ENCODE measurements around the gene RBBP5. TPM values are rescaled to one million over a fixed set of nuclear protein-coding genes. Genes with fewer than 3 reads are reported as not detected.

RBBP5 gene
- total RNA-seq, 1 experiment from 2014 or later: 19.7 TPM

- in situ Hi-C loops (cut with HindIII; ENCODE audit: low pct_unique_long_range_greater_than_20kb, low sequenced_read_pairs): no loop called here
- DNase-seq (ENCODE audit: low read depth, low spot score): peak; percentile 90
Measured at GRCh38 chr1:205141236-205142101, 19.7 kb upstream of the RBBP5 start.

DNA sequence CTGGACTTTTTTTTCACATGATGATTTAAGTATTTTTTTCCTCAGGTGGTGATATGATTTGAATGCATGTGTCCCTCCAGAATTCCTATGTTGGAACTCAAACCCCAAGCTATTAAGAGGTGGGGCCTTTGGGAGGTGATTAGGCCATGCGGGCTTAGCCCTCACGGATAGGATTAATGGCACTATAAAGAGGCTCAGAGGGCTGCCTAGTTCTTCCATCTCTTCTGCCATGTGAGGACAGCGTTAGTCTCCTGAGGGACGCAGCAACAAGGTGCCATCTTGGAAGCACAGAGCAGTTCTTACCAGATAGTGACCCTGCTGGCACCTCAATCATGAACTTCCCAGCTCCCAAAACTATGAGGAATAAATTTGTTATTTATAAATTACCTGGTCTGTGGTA lies 18.3 kb upstream of the RBBP5 start:
- no peak for DNase-seq (ENCODE audit: low read depth, low spot score)
- in situ Hi-C loops (cut with HindIII; ENCODE audit: low pct_unique_long_range_greater_than_20kb, low sequenced_read_pairs): no loop called here

DNA sequence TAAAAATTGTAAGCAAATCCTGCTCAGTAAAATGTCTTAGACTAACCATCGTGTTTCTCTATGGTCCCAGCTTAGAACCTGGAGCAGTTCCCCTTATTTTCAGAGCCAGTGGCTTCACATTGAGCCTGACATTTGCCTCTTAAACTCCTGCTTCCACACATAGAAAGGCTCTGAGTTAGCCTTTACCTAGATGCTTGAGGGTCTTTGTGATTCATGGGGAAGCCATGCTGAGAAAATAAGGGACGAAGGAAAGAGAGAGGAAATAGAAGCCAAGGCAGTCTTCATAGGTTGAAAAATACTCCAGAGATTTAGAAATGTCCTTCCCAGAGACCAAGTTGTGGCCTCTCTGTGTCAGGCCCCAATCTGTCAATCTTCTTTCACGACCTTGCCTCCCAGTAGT lies 16.1 kb upstream of the RBBP5 start:
- in situ Hi-C loops (cut with HindIII; ENCODE audit: low pct_unique_long_range_greater_than_20kb, low sequenced_read_pairs): no loop called here
- DNase-seq (ENCODE audit: low read depth, low spot score): no peak

DNA sequence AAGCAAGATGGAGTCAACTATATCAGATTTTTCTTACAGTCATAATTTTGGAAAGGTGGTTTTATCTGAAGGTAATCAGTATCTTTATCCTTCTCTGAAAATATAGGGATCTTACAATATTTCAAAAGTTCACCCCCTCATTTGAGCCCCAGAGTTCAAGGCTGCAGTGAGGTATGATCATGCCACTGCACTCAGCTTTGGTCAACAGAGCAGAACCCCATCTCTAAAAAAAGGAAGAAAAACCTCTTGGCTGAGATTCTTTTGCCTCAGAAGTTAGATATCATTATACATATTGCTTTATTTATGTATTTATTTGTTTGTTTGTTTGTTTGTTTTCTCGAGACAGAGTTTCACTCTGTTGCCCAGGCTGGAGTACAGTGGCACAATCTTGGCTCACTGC lies 11.5 kb upstream of the RBBP5 start:
- DNase-seq (ENCODE audit: low read depth, low spot score): no peak
- in situ Hi-C loops (cut with HindIII; ENCODE audit: low pct_unique_long_range_greater_than_20kb, low sequenced_read_pairs): no loop called here

DNA sequence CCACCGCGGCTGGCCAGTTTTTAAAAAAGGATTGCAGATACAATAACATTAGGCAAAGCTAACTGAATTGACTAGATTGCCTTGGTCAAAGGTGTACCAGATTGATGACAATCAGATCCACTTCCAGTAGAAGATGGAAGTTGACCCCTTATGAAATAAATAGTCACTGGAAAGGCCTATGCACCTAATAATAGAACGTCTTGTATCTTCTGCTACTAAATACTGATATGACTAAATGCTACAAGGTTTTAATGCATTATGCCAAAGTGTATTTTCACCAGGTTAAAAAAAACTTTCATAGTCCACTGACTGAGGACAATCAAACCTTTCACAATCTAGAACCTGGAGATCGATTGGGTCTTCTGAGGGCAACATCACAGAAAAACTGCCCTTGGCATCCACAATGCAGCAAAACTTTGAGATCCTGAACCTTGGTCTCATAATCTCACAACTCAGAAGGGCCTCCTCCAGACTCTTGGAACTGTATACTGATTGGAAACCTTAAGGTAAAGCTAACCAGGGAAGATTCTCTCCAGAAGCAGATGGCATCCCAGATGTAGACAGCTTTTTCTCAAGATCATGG lies 7.8 kb upstream of the RBBP5 start:
- in situ Hi-C loops (cut with HindIII; ENCODE audit: low pct_unique_long_range_greater_than_20kb, low sequenced_read_pairs): no loop called here
- no peak for DNase-seq (ENCODE audit: low read depth, low spot score)

GRCh38 chr1:205128050-205128449 lies 6.3 kb upstream of the RBBP5 start:
- in situ Hi-C loops (cut with HindIII; ENCODE audit: low pct_unique_long_range_greater_than_20kb, low sequenced_read_pairs): no loop called here
- DNase-seq (ENCODE audit: low read depth, low spot score): no peak

DNA sequence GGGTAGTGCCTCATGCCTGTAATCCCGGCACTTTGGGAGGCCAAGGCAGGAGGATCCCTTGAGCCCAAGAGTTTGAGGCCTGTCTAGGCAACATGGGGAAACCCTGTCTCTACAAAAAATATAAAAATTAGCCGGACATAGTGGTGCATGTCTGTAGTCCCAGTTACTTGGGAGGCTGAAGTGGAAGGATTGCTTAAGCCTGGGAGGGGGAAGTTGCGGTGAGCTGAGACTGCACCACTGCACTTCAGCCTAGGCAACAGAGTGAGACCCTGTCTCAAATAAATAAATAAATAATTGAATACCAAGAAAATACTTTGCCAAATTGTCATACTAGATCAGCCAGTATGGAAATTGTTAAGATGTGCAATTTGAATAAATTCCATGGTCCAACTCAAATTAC lies 5.9 kb upstream of the RBBP5 start:
- in situ Hi-C loops (cut with HindIII; ENCODE audit: low pct_unique_long_range_greater_than_20kb, low sequenced_read_pairs): no loop called here
- no peak for DNase-seq (ENCODE audit: low read depth, low spot score)

DNA sequence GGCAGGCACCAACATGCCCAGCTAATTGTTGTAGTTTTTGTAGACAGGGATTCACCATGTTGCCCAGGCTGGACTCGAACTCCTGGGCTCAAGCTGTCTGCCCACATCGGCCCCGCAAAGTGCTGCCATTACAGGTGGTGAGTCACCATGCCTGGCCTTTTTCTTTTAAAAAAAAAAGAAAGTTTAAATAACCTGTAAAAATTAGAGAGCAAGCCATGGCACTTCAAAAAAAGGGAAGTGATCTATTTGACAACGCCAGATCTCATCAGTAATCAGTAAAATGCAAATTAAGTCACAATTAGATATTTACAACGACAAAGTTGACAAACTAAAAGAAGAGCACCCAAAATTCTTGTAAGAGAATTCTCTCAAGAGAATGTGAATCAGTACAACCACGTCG lies 2.9 kb upstream of the RBBP5 start:
- in situ Hi-C loops (cut with HindIII; ENCODE audit: low pct_unique_long_range_greater_than_20kb, low sequenced_read_pairs): no loop called here
- DNase-seq (ENCODE audit: low read depth, low spot score): no peak

- in situ Hi-C loops (cut with HindIII; ENCODE audit: low pct_unique_long_range_greater_than_20kb, low sequenced_read_pairs): no loop called here
- DNase-seq (ENCODE audit: low read depth, low spot score): no peak
Measured at GRCh38 chr1:205122489-205122882, 708 bp upstream of the RBBP5 start.

- in situ Hi-C loops (cut with HindIII; ENCODE audit: low pct_unique_long_range_greater_than_20kb, low sequenced_read_pairs): no loop called here
Measured at GRCh38 chr1:205118752-205119151, 3.0 kb downstream of the RBBP5 start.

GRCh38 chr1:205111354-205111753 lies 10.4 kb downstream of the RBBP5 start:
- in situ Hi-C loops (cut with HindIII; ENCODE audit: low pct_unique_long_range_greater_than_20kb, low sequenced_read_pairs): no loop called here
- no peak for DNase-seq (ENCODE audit: low read depth, low spot score)

More at GRCh38 chr1:205118752-205119151, 3.0 kb downstream of the RBBP5 start:
- DNase-seq (ENCODE audit: low read depth, low spot score): no peak

DNA sequence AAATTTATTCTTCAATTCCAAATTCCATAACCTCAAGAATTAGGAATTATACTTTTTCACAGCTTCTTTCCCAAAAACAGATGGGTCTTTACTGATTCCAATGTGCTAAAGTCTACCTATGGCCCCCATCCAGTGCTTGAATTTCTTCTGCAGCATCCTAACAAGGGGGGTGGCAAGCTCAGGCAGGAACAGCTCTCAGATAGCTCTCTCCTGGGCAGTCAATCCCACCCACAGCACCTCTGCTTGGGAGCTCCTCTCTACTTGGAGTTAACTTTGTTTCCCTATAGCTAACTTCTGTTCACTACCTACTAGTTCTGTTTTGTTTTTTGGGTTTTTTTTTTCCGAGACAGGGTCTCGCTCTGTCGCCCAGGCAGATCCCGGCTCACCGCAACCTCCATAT lies 12.1 kb downstream of the RBBP5 start:
- in situ Hi-C loops (cut with HindIII; ENCODE audit: low pct_unique_long_range_greater_than_20kb, low sequenced_read_pairs): no loop called here
- DNase-seq (ENCODE audit: low read depth, low spot score): no peak

- DNase-seq (ENCODE audit: low read depth, low spot score): no peak
- in situ Hi-C loops (cut with HindIII; ENCODE audit: low pct_unique_long_range_greater_than_20kb, low sequenced_read_pairs): no loop called here
Measured at GRCh38 chr1:205109269-205109668, 12.5 kb downstream of the RBBP5 start.

DNA sequence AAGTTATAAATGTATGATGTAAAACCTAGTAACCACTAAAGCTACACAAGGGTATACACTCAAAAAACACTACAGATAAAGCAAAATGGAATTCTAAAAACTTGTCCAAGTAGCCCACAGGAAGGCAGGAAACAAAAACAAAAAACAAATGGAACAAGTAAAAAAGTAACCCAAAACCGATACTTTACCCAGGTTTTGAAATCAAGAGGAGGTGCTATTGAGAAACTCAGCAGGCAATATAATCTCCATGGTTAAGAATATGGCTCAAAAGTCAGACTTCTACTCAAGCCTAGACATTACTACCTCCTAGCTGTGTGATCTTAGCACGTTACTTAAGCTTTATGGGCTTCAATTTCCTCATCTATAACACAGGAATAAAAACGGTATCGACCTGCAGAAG lies 13.3 kb downstream of the RBBP5 start:
- DNase-seq (ENCODE audit: low read depth, low spot score): no peak

DNA sequence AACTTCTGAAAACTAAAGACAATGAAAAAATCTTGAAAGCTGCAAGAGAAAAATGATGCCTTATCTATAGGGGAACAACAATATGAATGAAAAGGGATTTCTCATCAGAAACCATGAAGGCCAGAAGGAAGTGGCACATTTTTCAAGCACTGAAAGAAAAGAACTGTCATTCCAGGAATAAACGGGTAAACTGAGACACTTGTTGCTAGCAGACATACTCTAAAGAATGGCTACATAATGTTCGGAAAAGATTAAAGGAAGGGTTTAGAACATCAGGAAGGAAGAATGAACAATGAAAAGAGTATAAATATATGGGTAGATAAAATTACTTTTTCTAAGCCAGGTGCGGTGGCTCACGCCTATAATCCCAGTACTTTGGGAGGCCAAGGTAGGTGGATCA lies 14.5 kb downstream of the RBBP5 start:
- DNase-seq (ENCODE audit: low read depth, low spot score): no peak
- in situ Hi-C loops (cut with HindIII; ENCODE audit: low pct_unique_long_range_greater_than_20kb, low sequenced_read_pairs): no loop called here

More for the DNA sequence above, 13.3 kb downstream of the RBBP5 start:
- in situ Hi-C loops (cut with HindIII; ENCODE audit: low pct_unique_long_range_greater_than_20kb, low sequenced_read_pairs): no loop called here

GRCh38 chr1:205102404-205102803 lies 19.4 kb downstream of the RBBP5 start:
- in situ Hi-C loops (cut with HindIII; ENCODE audit: low pct_unique_long_range_greater_than_20kb, low sequenced_read_pairs): no loop called here
- DNase-seq (ENCODE audit: low read depth, low spot score): no peak

DNA sequence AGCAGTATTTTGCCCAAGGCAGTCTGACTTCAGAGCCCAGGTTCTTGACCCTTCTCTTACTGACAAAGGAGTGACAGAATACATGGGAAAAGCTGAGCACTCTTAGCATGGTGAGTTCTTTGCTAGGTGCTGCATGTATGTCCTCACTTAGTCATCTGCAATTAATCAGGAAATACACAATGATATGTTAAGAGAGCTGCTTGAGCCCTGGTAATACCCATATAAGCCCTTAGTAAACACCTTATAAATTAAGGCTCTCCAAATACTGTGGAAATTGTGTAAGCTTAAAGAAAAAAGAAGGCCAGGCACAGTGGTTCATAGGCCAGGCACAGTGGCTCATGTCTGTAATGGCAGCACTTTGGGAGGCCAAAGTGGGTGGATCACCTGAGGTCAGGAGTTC lies 23.5 kb downstream of the RBBP5 start:
- no peak for DNase-seq (ENCODE audit: low read depth, low spot score)
- in situ Hi-C loops (cut with HindIII; ENCODE audit: low pct_unique_long_range_greater_than_20kb, low sequenced_read_pairs): no loop called here

DNA sequence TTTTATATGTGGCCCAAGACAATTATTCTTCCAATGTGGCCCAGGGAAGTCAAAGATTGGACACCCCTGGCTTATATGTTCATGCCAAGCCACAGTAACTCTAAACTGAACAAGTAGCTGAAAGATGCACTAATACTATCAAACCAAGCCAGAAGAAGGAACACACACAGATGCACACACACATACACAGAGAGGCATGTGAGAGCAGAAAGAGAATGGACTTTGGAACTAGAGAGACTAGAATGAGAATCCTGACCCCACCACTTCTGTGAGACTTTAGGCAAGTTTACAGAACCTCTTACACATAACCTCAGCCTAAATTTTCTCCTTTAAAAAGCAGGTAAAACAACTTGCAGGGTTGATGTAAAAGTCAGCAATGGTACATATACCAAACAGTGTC lies 26.4 kb downstream of the RBBP5 start:
- in situ Hi-C loops (cut with HindIII; ENCODE audit: low pct_unique_long_range_greater_than_20kb, low sequenced_read_pairs): no loop called here
- DNase-seq (ENCODE audit: low read depth, low spot score): no peak

GRCh38 chr1:205091043-205091740 lies 30.6 kb downstream of the RBBP5 start:
- in situ Hi-C loops (cut with HindIII; ENCODE audit: low pct_unique_long_range_greater_than_20kb, low sequenced_read_pairs): no loop called here
- no peak for DNase-seq (ENCODE audit: low read depth, low spot score)
